GM12878 (cell line): ENCODE data around the gene SNAPC2. TPM values are rescaled to one million over a fixed set of nuclear protein-coding genes. Genes with fewer than 3 reads are reported as not detected.

Source experiments
- ATAC-seq: fragments of 200-7000 bp; cut with Tn5 transposase; 3 replicates; pipeline ENCODE4 v1.9.1; 2020; ENCODE audit warnings: mild to moderate bottlenecking, moderate library complexity
- BruUV-seq: library from RNA; stranded (reverse); fragments of 400-500 nt; replicated peaks from 2 replicates; lab custom pipeline; 2021; lab: Mats Ljungman, UMichigan
- CTCF ChIA-PET: fragments of 300-600 bp; sonication (Branson Sonifier 250); formaldehyde crosslinking; extraction: SDS; loops from one replicate; lab custom pipeline; 2021; ENCODE audit warnings: inconsistent platforms; lab: Yijun Ruan, JAX
- POLR2A ChIA-PET: fragments of 350-600 bp; formaldehyde crosslinking; extraction: SDS; loops from one replicate; lab custom pipeline; 2021; ENCODE audit warnings: inconsistent platforms; lab: Charles Lee
- RAD21 ChIA-PET: fragments of 300-600 bp; sonication (Branson Sonifier 250); formaldehyde crosslinking; loops from one replicate; lab custom pipeline; 2023; ENCODE audit warnings: antibody characterized with exemption; ENCODE audit not compliant: unreplicated experiment; lab: Charles Lee
- SMC1A ChIA-PET: fragments of 300-600 bp; sonication (Branson Sonifier 250); formaldehyde crosslinking; loops from one replicate; lab custom pipeline; 2023; ENCODE audit not compliant: unreplicated experiment, uncharacterized antibody; lab: Charles Lee
- DNase-seq: peaks from one replicate; pipeline ENCODE4 v3.0.0-alpha.2; 2011; ENCODE audit warnings: low read depth, low spot score
- FAIRE-seq: peaks from 3 replicates; lab custom pipeline; 2011; peaks lifted over from hg19 to GRCh38; lab: Jason Lieb, UNC
- H2AFZ ChIP-seq: 2 replicates; pipeline ENCODE4 v1.6.0; 2011; ENCODE audit warnings: low read depth, low read length, control low read depth; ENCODE audit not compliant: control insufficient read depth
- H3K27ac ChIP-seq: 2 replicates; pipeline ENCODE4 v1.5.1; 2011; ENCODE audit warnings: control low read depth; ENCODE audit not compliant: control insufficient read depth, insufficient read depth
- H3K27me3 ChIP-seq, 2 experiments: replicated peaks in 1 of 2; 2 replicates each; pipeline versions ENCODE4 v1.6.0 to v1.6.1; 2011; ENCODE audit warnings: low read length in 1 of 2; ENCODE audit not compliant: control insufficient read depth in 2 of 2, insufficient read depth in 2 of 2
- H3K36me3 ChIP-seq, 2 experiments: 2 replicates each; pipeline ENCODE4 v1.5.1; 2011; ENCODE audit warnings: low read length in 1 of 2; ENCODE audit not compliant: control insufficient read depth in 2 of 2, insufficient read depth in 2 of 2
- H3K4me1 ChIP-seq: 2 replicates; pipeline ENCODE4 v1.6.1; 2011; ENCODE audit warnings: mild to moderate bottlenecking, low read length, moderate library complexity, mixed read lengths; ENCODE audit not compliant: control insufficient read depth, insufficient read depth
- H3K4me2 ChIP-seq: 2 replicates; pipeline ENCODE4 v1.6.0; 2011; ENCODE audit warnings: control low read depth; ENCODE audit not compliant: control insufficient read depth, insufficient read depth
- H3K4me3 ChIP-seq: fragments of 200-600 bp; sonication (generic); 2 replicates; pipeline ENCODE4 v1.5.1; 2016
- H3K79me2 ChIP-seq: 2 replicates; pipeline ENCODE4 v1.6.0; 2011; ENCODE audit warnings: low read length; ENCODE audit not compliant: control insufficient read depth, insufficient read depth
- H3K9ac ChIP-seq: 2 replicates; pipeline ENCODE4 v1.8.0; 2011; ENCODE audit warnings: low read length, control low read depth, mixed read lengths; ENCODE audit not compliant: control insufficient read depth, insufficient read depth
- H3K9me3 ChIP-seq: replicated peaks from 3 replicates; pipeline ENCODE4 v1.5.1; 2011; ENCODE audit warnings: mild to moderate bottlenecking, low read length; ENCODE audit not compliant: control insufficient read depth, insufficient read depth
- H4K20me1 ChIP-seq: 2 replicates; pipeline ENCODE4 v1.6.0; 2011; ENCODE audit not compliant: control insufficient read depth, insufficient read depth
- E2F8 ChIP-seq: fragments of 450-650 bp; IDR thresholded peaks from 2 replicates; pipeline ENCODE4 v1.6.1; 2018; ENCODE audit warnings: mild to moderate bottlenecking, low read depth, moderate library complexity; ENCODE audit not compliant: partially characterized antibody
- NR2C1 ChIP-seq: fragments of 450-650 bp; IDR thresholded peaks from 2 replicates; pipeline ENCODE4 v1.6.1; 2017; ENCODE audit warnings: antibody characterized with exemption, mild to moderate bottlenecking, moderate library complexity
- POU2F2 ChIP-seq: IDR thresholded peaks from 3 replicates; pipeline ENCODE4 v1.6.1; 2011; ENCODE audit warnings: low read depth, mild to moderate bottlenecking, low read length, borderline replicate concordance
- WGBS: methylation state at CpG from one replicate; pipeline ENCODE4 v1.1.6; 2016; ENCODE audit warnings: low lambda C conversion rate; ENCODE audit not compliant: insufficient replicate concordance, insufficient coverage; ENCODE audit errors: missing lambda C conversion rate; 5-methylcytosine and 5-hydroxymethylcytosine counted together
- in situ Hi-C: fragments of 300-500 bp; cut with MboI; formaldehyde crosslinking; loops from 9 replicates; pipeline ENCODE4 v1.14.3; 2018; ENCODE audit warnings: mixed read lengths
- intact Hi-C: fragments of 100-400 bp; cut with micrococcal nuclease; formaldehyde crosslinking; loops from one replicate; pipeline ENCODE4 v1.14.2; 2022; ENCODE audit not compliant: unreplicated experiment
- polyA plus RNA-seq, 11 experiments: library from polyadenylated mRNA; depleted of rRNA in 4 of 11; unstranded in 6 of 11; stranded (reverse) in 5 of 11; fragments of >200 nt; fragmentation: Nextera tagmentation in 4 of 11; fragmentation: Illumina TruSeq in 1 of 11; extraction: Ambion mirVana in 4 of 11; extraction: Trizol in 1 of 11; gene quantifications; 1 replicate in 1 of 11; 2 replicates in 10 of 11; pipeline versions ENCODE4 v1.2.1 to v1.2.3, GENCODE V29; 2011 to 2016; ENCODE audit warnings: inconsistent platforms in 2 of 11, missing spikeins in 2 of 11, low read depth in 1 of 11
- total RNA-seq, 4 experiments: library from RNA; depleted of rRNA in 3 of 4; stranded (reverse); fragments of >200 nt in 3 of 4; fragmentation: Illumina TruSeq in 1 of 4; extraction: Trizol in 1 of 4; gene quantifications; 2 replicates each; pipeline versions ENCODE4 v1.2.1 to v1.2.3, GENCODE V29; 2013 to 2021

Gene SNAPC2
- total and polyA plus RNA-seq, 10 of the 15 experiments (the other 5 are each of a cell fraction or from before 2014, with no cell fraction given): 0.19 to 20.8 (median 12.6) TPM

- SMC1A ChIA-PET: interaction anchor here (2.5 kb wide), 1 partner anchor 19 kb away, joined by 13 read pairs; the partner anchor contains the start of gene MAP2K7
- H4K20me1 ChIP-seq: no peaks in the 10 kb centered on the region
- in situ Hi-C loops: no loop called here
- no peak for DNase-seq
- H3K27me3 ChIP-seq: peaks cover 3 to 17% of the 10 kb centered on the region in 2 experiments; a peak in 3 of 4 replicates
- no TSS peak for BruUV-seq
- no peak overlapping the region for H3K4me3 ChIP-seq
- RAD21 ChIA-PET: interaction anchor here (0.6 to 1.1 kb wide), 2 partner anchors 18 to 123 kb away, joined by 3 to 4 read pairs; partner anchors contain the start of gene MAP2K7
- ATAC-seq: no peak
- no peak overlapping the region for H3K4me2 ChIP-seq
- no peaks in the 10 kb centered on the region; a peak in 2 of 4 replicates for H3K36me3 ChIP-seq
- 81% methylated on average over 31 of the region's 31 CpGs for WGBS
- H3K4me1 ChIP-seq: peaks cover 11% of the 10 kb centered on the region
- no peak overlapping the region for H3K9ac ChIP-seq
- no peaks in the 10 kb centered on the region; the same call in 2 of the 3 replicates for H3K9me3 ChIP-seq
- no peak for FAIRE-seq
- no peak overlapping the region for H3K27ac ChIP-seq
- no peak for TF ChIP-seq POU2F2
- no peak for TF ChIP-seq E2F8
- no peak for TF ChIP-seq NR2C1
- POLR2A ChIA-PET: interaction anchor here (1.6 to 2.9 kb wide), 2 partner anchors 18 to 25 kb away, joined by 4 to 27 read pairs; partner anchors contain the start of gene MAP2K7
- intact Hi-C loops: no loop called here
- H2AFZ ChIP-seq: no peak overlapping the region
- CTCF ChIA-PET: interaction anchor here (1.0 to 3.9 kb wide), 3 partner anchors 22 to 68 kb away, joined by 3 to 32 read pairs (median 19); partner anchors contain the start of gene TIMM44
- no peaks in the 10 kb centered on the region for H3K79me2 ChIP-seq
Observed at GRCh38 chr19:7921967-7922835, 2.1 kb downstream of the SNAPC2 start.
